Ectodermal cell (in vitro differentiated cells): Measurements from ENCODE around the gene SCO1.

Experiments used
- H3K27ac ChIP-seq: 2 replicates; pipeline ENCODE4 v1.7.0; 2013; ENCODE audit warnings: mild to moderate bottlenecking, low read depth, low read length; ENCODE audit not compliant: insufficient read depth, poor library complexity, severe bottlenecking
- H3K27me3 ChIP-seq: 2 replicates; pipeline ENCODE4 v1.7.0; 2013; ENCODE audit warnings: mild to moderate bottlenecking, low read length; ENCODE audit not compliant: insufficient read depth, control insufficient read depth, poor library complexity, severe bottlenecking
- H3K36me3 ChIP-seq: one replicate; pipeline ENCODE4 v1.7.0; 2013; ENCODE audit warnings: low read length; ENCODE audit not compliant: control insufficient read depth, insufficient read depth
- H3K4me1 ChIP-seq: one replicate; pipeline ENCODE4 v1.7.0; 2013; ENCODE audit warnings: low read length; ENCODE audit not compliant: control insufficient read depth, insufficient read depth
- H3K4me3 ChIP-seq: 2 replicates; pipeline ENCODE4 v1.7.0; 2013; ENCODE audit warnings: low read depth, low read length, control low read depth; ENCODE audit not compliant: insufficient read depth
- H3K9me3 ChIP-seq: 2 replicates; pipeline ENCODE4 v1.7.0; 2013; ENCODE audit warnings: mild to moderate bottlenecking, low read length, moderate library complexity; ENCODE audit not compliant: control insufficient read depth
- WGBS, 2 experiments: methylation state at CpG; one replicate each; pipeline ENCODE4 v1.1.7; 2013; ENCODE audit warnings: missing lambda C conversion rate in 2 of 2; 5-methylcytosine and 5-hydroxymethylcytosine counted together

Gene SCO1

DNA sequence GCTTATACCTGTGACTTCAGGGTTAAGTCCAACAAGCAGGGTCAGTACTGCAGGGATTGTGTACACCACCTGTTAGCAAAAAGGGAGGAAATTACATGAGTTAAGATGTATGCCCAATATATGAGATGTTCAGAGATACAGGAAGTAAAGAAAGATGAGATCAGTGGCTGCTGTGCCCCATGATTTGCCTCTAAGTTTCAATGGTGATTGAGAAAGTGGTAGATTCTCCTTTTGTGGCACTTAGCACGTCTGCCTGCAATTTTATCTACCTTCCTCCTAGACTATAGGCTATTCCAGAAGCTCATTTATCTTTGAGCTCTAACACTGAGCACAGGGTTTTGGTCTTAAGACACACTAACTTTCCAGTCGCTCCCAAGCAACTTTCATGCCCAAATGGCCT lies 28.9 kb upstream of the SCO1 start:
- Histone ChIP-seq H3K36me3 (no peaks in the 10 kb centered on the region), H3K4me1 (peaks cover 2% of the 10 kb centered on the region), H3K27ac (no peak overlapping the region), H3K4me3 (no peak overlapping the region), H3K9me3 (no peaks in the 10 kb centered on the region), H3K27me3 (peaks cover 16% of the 10 kb centered on the region)
- 60 to 61% methylated on average over 2 of the region's 2 CpGs for WGBS, 2 experiments

DNA sequence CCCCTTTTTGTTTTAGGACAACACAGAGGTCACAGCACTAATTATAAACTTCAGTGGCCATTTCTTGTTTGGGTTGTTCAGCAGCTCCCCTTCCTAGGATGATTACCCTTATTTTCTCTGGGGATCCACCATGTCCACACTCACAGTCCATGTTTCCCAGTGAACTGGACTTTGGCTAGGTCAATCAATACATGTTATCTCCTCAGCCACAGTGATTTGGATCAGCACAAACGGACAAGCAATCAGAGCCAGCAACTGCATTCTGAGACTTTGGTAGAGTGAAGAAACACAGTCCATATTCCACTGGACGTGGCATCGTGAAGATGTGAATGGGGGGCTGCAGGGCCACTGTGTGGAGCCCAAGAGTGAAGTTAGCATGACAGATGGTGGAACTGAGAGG lies 27.9 kb upstream of the SCO1 start:
- Histone ChIP-seq H3K4me1 (no peaks in the 10 kb centered on the region), H3K27ac (no peak overlapping the region), H3K9me3 (no peaks in the 10 kb centered on the region), H3K27me3 (peaks cover 11% of the 10 kb centered on the region), H3K36me3 (no peaks in the 10 kb centered on the region), H3K4me3 (no peak overlapping the region)
- WGBS, 2 experiments, result 89 to 96% methylated on average over 3 of the region's 3 CpGs

GRCh38 chr17:10724546-10725195 lies 27.3 kb upstream of the SCO1 start:
- H3K4me3 ChIP-seq, result no peak overlapping the region
- no peaks in the 10 kb centered on the region for H3K36me3 ChIP-seq
- no peak overlapping the region for H3K27ac ChIP-seq
- H3K9me3 ChIP-seq, result no peaks in the 10 kb centered on the region
- no peaks in the 10 kb centered on the region for H3K4me1 ChIP-seq
- 93 to 94% methylated on average over 7 to 11 of the region's 11 CpGs for WGBS, 2 experiments
- peaks cover 8% of the 10 kb centered on the region for H3K27me3 ChIP-seq

- H3K27ac ChIP-seq, result no peak overlapping the region
- no peaks in the 10 kb centered on the region for H3K4me1 ChIP-seq
- no peak overlapping the region for H3K4me3 ChIP-seq
- no CpG with 5 or more reads among the region's 1 CpG for WGBS, 2 experiments
- no peaks in the 10 kb centered on the region for H3K27me3 ChIP-seq
- H3K9me3 ChIP-seq, result no peaks in the 10 kb centered on the region
- H3K36me3 ChIP-seq, result no peaks in the 10 kb centered on the region
These were observed 21.2 kb upstream of the SCO1 start for GRCh38 chr17:10718547-10718946.

GRCh38 chr17:10716218-10716617 lies 18.9 kb upstream of the SCO1 start:
- Histone ChIP-seq H3K4me3 (no peak overlapping the region), H3K9me3 (no peaks in the 10 kb centered on the region), H3K4me1 (no peaks in the 10 kb centered on the region), H3K36me3 (peaks cover 9% of the 10 kb centered on the region), H3K27me3 (no peaks in the 10 kb centered on the region), H3K27ac (no peak overlapping the region)
- 93 to 96% methylated on average over 10 of the region's 10 CpGs for WGBS, 2 experiments

DNA sequence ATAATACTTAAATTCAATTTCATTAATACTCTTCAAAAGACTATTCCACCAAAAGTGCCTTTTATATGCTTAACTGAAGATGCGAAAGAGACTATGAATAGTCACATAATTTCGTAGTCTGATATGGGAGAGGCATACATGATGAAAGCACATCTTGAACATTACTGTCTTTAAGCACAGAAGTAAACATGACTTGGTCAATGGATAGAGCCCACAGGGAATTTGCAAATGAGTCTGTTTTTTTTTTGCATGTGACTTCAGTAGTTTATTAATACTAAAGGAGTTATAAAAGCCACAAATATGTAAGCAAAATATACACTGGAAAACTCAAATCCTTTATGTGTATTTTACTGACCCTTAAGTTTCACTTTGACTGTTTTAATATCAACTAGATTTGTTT lies 16.0 kb upstream of the SCO1 start:
- no peak overlapping the region for H3K4me3 ChIP-seq
- no peaks in the 10 kb centered on the region for H3K27me3 ChIP-seq
- WGBS, 2 experiments, result 94 to 95% methylated on average over 2 of the region's 2 CpGs
- H3K9me3 ChIP-seq, result no peaks in the 10 kb centered on the region
- H3K36me3 ChIP-seq, result peaks cover 10% of the 10 kb centered on the region
- no peak overlapping the region for H3K27ac ChIP-seq
- H3K4me1 ChIP-seq, result no peaks in the 10 kb centered on the region

DNA sequence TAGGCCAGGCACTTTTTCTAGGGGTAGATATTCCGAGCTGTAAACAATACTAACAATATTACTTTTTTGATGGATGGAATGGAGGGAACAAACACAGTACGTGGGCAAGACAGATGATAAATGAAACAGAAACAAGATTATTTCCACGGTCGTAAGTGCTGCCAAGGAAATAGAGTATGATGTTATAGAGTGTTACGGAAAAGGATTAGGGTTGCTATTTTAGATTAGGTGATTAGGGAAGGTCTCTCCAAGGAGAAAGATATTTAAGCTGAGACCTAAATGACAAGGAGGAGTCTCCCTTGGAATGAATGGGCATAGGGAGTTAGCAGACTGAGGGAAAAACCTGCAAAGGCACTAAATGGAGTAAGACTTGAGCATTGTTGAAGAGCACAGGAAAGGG lies 8.4 kb upstream of the SCO1 start:
- H3K27ac ChIP-seq, result no peak overlapping the region
- H3K9me3 ChIP-seq, result no peaks in the 10 kb centered on the region
- peaks cover 3% of the 10 kb centered on the region for H3K36me3 ChIP-seq
- no peaks in the 10 kb centered on the region for H3K4me1 ChIP-seq
- 92 to 97% methylated on average over 4 of the region's 5 CpGs for WGBS, 2 experiments
- H3K27me3 ChIP-seq, result no peaks in the 10 kb centered on the region
- no peak overlapping the region for H3K4me3 ChIP-seq

GRCh38 chr17:10702574-10702973 lies 5.2 kb upstream of the SCO1 start:
- 89 to 92% methylated on average over 2 of the region's 2 CpGs for WGBS, 2 experiments

GRCh38 chr17:10699856-10700255 lies 2.5 kb upstream of the SCO1 start:
- WGBS, 2 experiments, result 97 to 100% methylated on average over 1 of the region's 1 CpG
- Histone ChIP-seq H3K4me1 (peaks cover 10% of the 10 kb centered on the region), H3K9me3 (no peaks in the 10 kb centered on the region), H3K27ac (no peak overlapping the region), H3K36me3 (peaks cover 4% of the 10 kb centered on the region), H3K27me3 (no peaks in the 10 kb centered on the region), H3K4me3 (no peak overlapping the region)

More at GRCh38 chr17:10702574-10702973, 5.2 kb upstream of the SCO1 start:
- no peak overlapping the region for H3K4me3 ChIP-seq
- H3K36me3 ChIP-seq, result peaks cover 3% of the 10 kb centered on the region
- no peak overlapping the region for H3K27ac ChIP-seq
- H3K9me3 ChIP-seq, result no peaks in the 10 kb centered on the region
- peaks cover 5% of the 10 kb centered on the region for H3K4me1 ChIP-seq
- H3K27me3 ChIP-seq, result no peaks in the 10 kb centered on the region

- H3K27ac ChIP-seq, result no peak overlapping the region
- H3K9me3 ChIP-seq, result no peaks in the 10 kb centered on the region
- H3K4me3 ChIP-seq, result peak overlapping the region; percentile 90
- peaks cover 7% of the 10 kb centered on the region for H3K36me3 ChIP-seq
- H3K4me1 ChIP-seq, result peaks cover 10% of the 10 kb centered on the region
- WGBS, 2 experiments, result 37 to 50% methylated on average over 13 to 18 of the region's 18 CpGs
- no peaks in the 10 kb centered on the region for H3K27me3 ChIP-seq
These were observed 924 bp upstream of the SCO1 start for GRCh38 chr17:10698096-10698818.
